Inflammatory macrophage (primary cell): ENCODE measurements around the gene RNF125.
"Not testable (repeated sequence)": the region's sequence is repeated elsewhere in the genome, so short reads cannot be mapped to it uniquely, and the experiment has no call there.

ENCODE experiments used
- DNase-seq, 2 donors: peaks; one replicate each; pipeline ENCODE4 v3.0.0-alpha.2; 2020 to 2022
- total RNA-seq, 18 experiments: gene quantifications; one replicate each; lab custom pipeline; 2026; ENCODE audit warnings: mixed read lengths in 6 of 18, inconsistent platforms in 2 of 18; lab: John Stamatoyannopoulos, UW

RNF125 gene
- total RNA-seq: 1.4 to 44.0 (median 18.8) reads per million in 18 experiments

GRCh38 chr18:32018331-32019250, at the start of gene RNF125:
TSS of gene RNF125 (plus strand) at chr18:32018825. CDS start at chr18:32018864, 39 bp downstream.
- peak; percentile 81 to 90 for DNase-seq

GRCh38 chr18:31970617-31971016, 48.0 kb upstream of the RNF125 start:
- DNase-seq: no peak

GRCh38 chr18:31973929-31974546, 44.6 kb upstream of the RNF125 start:
- no peak for DNase-seq

- DNase-seq: no peak
Observed at GRCh38 chr18:31976242-31976641, 42.4 kb upstream of the RNF125 start.

GRCh38 chr18:31977270-31977872, 41.3 kb upstream of the RNF125 start:
- peak; percentile 22 to 40 for DNase-seq

GRCh38 chr18:31978616-31979015, 40.0 kb upstream of the RNF125 start:
- no peak for DNase-seq

- DNase-seq: no peak
Observed at GRCh38 chr18:31979714-31980113, 38.9 kb upstream of the RNF125 start.

GRCh38 chr18:31980863-31981262, 37.8 kb upstream of the RNF125 start:
- DNase-seq: no peak

GRCh38 chr18:31983020-31983419, 35.6 kb upstream of the RNF125 start:
- DNase-seq: no peak

GRCh38 chr18:31983976-31984375, 34.6 kb upstream of the RNF125 start:
- no peak for DNase-seq

GRCh38 chr18:31990823-31991222, 27.8 kb upstream of the RNF125 start:
- DNase-seq: no peak

- DNase-seq: no peak
Observed at GRCh38 chr18:31996007-31996406, 22.6 kb upstream of the RNF125 start.

- no peak for DNase-seq
Observed at GRCh38 chr18:31998880-31999412, 19.7 kb upstream of the RNF125 start.

- not testable (repeated sequence) for DNase-seq
Observed at GRCh38 chr18:32001141-32001540, 17.5 kb upstream of the RNF125 start.

GRCh38 chr18:32003822-32004221, 14.8 kb upstream of the RNF125 start:
- DNase-seq: not testable (repeated sequence)

- no peak for DNase-seq
Observed at GRCh38 chr18:32010124-32010721, 8.4 kb upstream of the RNF125 start.

GRCh38 chr18:32011193-32011592, 7.4 kb upstream of the RNF125 start:
- DNase-seq: no peak

GRCh38 chr18:32019251-32019948, 775 bp downstream of the RNF125 start:
- peak; percentile 36 to 49 for DNase-seq

- DNase-seq: peak in 1 of 2 donors; percentile 26
Observed at GRCh38 chr18:32019949-32020625, 1.5 kb downstream of the RNF125 start.

- DNase-seq: no peak
Observed at GRCh38 chr18:32021756-32022564, 3.3 kb downstream of the RNF125 start.
